Lower leg skin (tissue), 4 donors: Measurements from ENCODE around the gene CISH. TPM values are rescaled to one million over a fixed set of nuclear protein-coding genes. Genes with fewer than 3 reads are reported as not detected.
A peak's percentile ranks its signal among the peaks of the same experiment; 100 is the strongest.

ENCODE experiments used
- DNase-seq, 2 donors: peaks; one replicate each; pipeline ENCODE4 v3.0.0-alpha.2; 2019; ENCODE audit warnings: low spot score in 2 of 2
- H3K4me3 ChIP-seq: fragments of 200-600 bp; sonication (generic); 2 replicates; pipeline ENCODE4 v1.5.1; 2017; ENCODE audit warnings: mild to moderate bottlenecking, low read depth; ENCODE audit not compliant: poor library complexity, severe bottlenecking
- CTCF ChIP-seq, 3 donors: fragments of 450-650 bp; IDR thresholded peaks; one replicate each; pipeline ENCODE4 v1.5.1; 2016; ENCODE audit warnings: antibody characterized with exemption in 3 of 3, mild to moderate bottlenecking in 3 of 3, moderate library complexity in 2 of 3
- POLR2A ChIP-seq, 2 donors: fragments of 450-650 bp; IDR thresholded peaks; one replicate each; pipeline ENCODE4 v1.6.1; 2016 to 2017; ENCODE audit warnings: antibody characterized with exemption in 2 of 2, mild to moderate bottlenecking in 1 of 2, moderate library complexity in 1 of 2
- WGBS, 2 donors: methylation state at CpG; one replicate each; pipeline ENCODE4 v1.1.5; 2018; 5-methylcytosine and 5-hydroxymethylcytosine counted together
- intact Hi-C: fragments of 100-400 bp; cut with DNase I; formaldehyde crosslinking; loops from one replicate; pipeline ENCODE4 v1.15.0; 2023; ENCODE audit warnings: low total_unique reads
- total RNA-seq, 4 donors: library from RNA; depleted of rRNA; stranded (reverse); fragments of >200 nt; gene quantifications; one replicate each; pipeline ENCODE4 v1.1.0, GENCODE V29; 2016

CISH gene
- total RNA-seq, 4 donors from 2014 or later = 10.4 to 14.5 (median 12.9) TPM

GRCh38 chr3:50616770-50617095 is 5.2 kb upstream of the CISH start:
- peak; percentile 93 to 99 for DNase-seq
- intact Hi-C loops = loop anchor here (5.0 kb wide), 1 partner anchor 771 kb away; the partner anchor contains the start of gene MANF
- no peak for TF ChIP-seq POLR2A (IDR thresholded peaks at IDR 0.05)
- TF ChIP-seq CTCF (IDR thresholded peaks at IDR 0.05) = no peak
- WGBS, 2 donors = 0% methylated on average over 8 to 9 of the region's 22 CpGs
- H3K4me3 ChIP-seq = peak overlapping the region; percentile 23

- WGBS, 2 donors = 0% methylated on average over 24 of the region's 24 CpGs
- intact Hi-C loops = loop anchor here (5.0 kb wide), 1 partner anchor 771 kb away; the partner anchor contains the start of gene MANF
- TF ChIP-seq POLR2A (IDR thresholded peaks at IDR 0.05) (no peak), CTCF (IDR thresholded peaks at IDR 0.05) (peak in 1 of 3 donors; percentile 99)
- H3K4me3 ChIP-seq = peak overlapping the region; percentile 23
- peak; percentile 82 to 97 for DNase-seq
Observed at GRCh38 chr3:50616003-50616769, 4.6 kb upstream of the CISH start.

GRCh38 chr3:50615190-50615589 is 3.6 kb upstream of the CISH start:
- no peak for DNase-seq
- H3K4me3 ChIP-seq = no peak overlapping the region
- 82 to 85% methylated on average over 1 of the region's 1 CpG for WGBS, 2 donors
- intact Hi-C loops = loop anchor here (2.0 to 5.0 kb wide), 2 partner anchors 44 to 772 kb away; partner anchors contain the start of gene MANF
- TF ChIP-seq POLR2A (IDR thresholded peaks at IDR 0.05) (no peak), CTCF (IDR thresholded peaks at IDR 0.05) (no peak)

GRCh38 chr3:50612970-50613846 is 1.6 kb upstream of the CISH start:
- WGBS, 2 donors = 59 to 64% methylated on average over 6 of the region's 6 CpGs
- TF ChIP-seq CTCF (IDR thresholded peaks at IDR 0.05) (no peak), POLR2A (IDR thresholded peaks at IDR 0.05) (no peak)
- no peak for DNase-seq
- intact Hi-C loops = no loop called here
- no peak overlapping the region for H3K4me3 ChIP-seq

GRCh38 chr3:50612234-50612882 is 784 bp upstream of the CISH start:
- DNase-seq = no peak
- intact Hi-C loops = no loop called here
- WGBS, 2 donors = 2 to 3% methylated on average over 29 of the region's 29 CpGs
- TF ChIP-seq POLR2A (IDR thresholded peaks at IDR 0.05) (no peak), CTCF (IDR thresholded peaks at IDR 0.05) (no peak)
- peak overlapping the region; percentile 57 for H3K4me3 ChIP-seq
